HG03457 (cell line): ENCODE results near the gene SLC45A1.

Experiments used
- ATAC-seq: cut with Tn5 transposase; IDR thresholded peaks from one replicate; pipeline ENCODE4 v1.9.1; 2021; ENCODE audit warnings: moderate number of reproducible peaks; ENCODE audit not compliant: unreplicated experiment

SLC45A1 gene

DNA sequence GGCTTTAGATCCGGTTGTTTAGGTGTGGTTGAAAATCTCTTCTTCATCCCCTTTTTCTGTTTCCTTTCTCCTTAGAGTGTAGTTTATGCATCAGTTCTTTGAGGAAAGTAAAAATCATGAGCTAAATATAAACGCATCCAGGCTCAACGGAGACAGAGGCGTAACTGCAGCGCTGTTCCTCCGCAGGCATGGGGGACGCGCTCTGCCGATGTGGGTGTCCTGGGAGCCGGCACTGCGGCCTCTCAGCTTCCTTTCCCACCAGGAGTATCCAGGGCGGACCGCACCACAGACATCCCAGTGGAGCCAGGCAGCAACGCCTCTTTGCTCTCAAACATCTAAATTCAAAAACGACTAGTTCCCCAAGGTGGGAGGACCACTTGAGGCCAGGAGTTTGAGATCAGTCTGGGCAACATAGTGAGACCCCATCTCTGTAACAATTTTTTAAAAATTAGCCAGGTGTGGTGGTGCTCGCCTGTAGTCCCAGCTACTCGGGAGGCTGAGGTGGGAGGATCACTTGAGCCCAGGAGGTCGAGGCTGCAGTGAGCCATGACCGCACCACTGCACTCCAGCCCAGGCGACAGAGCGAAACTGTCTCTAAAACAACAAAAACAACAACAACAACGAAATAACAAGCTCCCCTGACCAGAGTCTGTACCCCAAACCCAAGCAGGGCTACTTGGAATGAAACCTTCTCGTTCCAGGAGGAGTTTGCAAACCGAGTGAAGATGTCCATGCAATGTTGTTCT is 16.4 kb downstream of the SLC45A1 start:
- ATAC-seq = no peak

DNA sequence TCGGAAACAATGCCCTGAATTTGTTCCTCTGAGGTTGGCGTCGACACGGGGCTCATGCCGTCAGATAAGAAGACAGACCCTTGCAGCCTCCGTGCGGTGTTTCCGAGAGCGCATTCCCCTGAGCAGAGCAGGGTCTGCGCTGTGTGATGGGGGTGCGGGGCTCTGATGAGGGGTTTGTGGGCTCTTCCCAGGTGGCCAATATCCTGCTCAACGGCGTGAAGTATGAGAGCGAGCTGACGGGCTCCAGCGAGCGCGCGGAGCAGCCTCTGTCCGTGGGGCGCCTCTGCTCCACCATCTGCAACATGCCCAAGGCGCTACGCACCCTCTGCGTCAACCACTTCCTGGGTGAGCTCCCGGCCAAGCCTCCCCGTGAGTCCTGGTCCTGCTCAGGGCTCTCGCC is 17.3 kb downstream of the SLC45A1 start:
- no peak for ATAC-seq

DNA sequence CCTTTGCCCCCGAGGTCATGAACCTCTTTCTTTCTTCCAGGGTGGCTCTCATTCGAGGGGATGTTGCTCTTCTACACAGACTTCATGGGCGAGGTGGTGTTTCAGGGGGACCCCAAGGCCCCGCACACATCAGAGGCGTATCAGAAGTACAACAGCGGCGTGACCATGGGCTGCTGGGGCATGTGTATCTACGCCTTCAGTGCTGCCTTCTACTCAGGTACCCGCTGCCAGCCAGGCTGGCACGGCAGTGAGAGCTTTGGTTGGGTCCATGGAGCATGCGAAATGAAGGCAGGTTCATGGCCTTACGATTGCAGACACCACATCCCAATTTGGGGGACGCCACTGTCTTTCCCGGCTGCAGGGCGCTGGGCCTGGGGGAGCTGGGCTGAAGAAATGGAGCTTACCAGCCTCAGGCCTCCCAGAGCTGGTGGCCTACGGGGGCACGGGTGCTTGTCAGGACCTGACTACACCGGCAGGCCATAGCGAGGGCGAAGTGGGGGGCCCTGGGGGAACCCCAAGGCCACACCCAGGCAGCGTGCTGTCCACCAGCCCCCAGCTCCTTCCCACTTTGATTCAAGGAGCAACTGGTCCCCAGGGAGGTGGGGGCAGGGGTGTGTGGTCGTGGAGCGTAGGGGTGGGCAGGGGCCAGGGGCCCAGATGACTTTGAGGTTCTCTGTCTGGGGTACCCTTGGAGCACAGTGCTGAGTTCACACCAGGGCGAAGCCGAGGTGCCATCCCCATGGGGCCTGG is 20.0 kb downstream of the SLC45A1 start:
- ATAC-seq = no peak

DNA sequence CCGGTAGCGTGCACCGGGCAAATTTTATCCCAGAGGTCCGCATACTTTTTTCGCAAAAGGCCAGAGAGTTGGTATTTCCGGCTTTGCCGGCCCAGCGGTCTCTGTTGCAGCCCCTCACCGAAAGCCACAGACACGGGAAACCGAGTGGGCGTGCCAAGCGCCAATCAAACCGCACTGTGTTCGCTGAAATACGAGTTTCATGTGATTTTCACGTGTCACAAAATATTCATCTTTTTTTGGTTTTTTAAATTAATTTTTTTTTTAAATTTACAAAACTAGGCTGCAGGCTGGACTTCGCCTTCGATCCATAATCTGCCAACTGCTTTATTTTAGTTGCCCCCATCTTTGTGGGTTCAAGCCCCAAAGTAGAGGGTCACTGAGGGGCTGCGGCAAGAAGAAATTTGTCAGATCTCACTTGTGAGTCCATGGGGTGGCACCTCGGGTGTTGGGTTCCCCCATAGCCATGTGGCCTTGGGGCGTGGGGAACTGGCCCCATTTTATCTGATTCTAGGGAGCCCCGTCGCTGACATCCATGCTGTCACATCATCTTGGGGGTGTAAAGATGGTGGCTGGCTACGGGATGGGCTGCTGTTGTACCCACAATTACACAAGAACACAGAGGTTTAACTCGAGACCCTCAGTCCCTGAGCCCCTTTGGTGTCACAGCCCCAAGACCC is 20.8 kb downstream of the SLC45A1 start:
- no peak for ATAC-seq

DNA sequence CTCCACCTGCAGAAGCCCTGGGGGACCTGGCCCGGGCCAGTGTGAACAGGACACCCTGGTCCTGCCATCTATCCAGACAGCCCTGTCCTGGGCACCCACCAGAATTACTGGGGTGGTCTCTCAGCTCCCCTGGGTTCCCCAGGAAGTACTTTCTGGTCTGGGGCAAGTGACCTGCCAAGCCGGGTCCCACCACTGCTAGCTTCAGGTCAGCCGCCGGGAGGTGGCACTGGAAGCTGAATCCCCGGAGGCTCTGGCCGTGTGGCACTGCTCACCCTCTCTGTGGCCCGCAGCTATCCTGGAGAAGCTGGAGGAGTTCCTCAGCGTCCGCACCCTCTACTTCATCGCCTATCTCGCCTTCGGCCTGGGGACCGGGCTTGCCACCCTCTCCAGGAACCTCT is 21.3 kb downstream of the SLC45A1 start:
- no peak for ATAC-seq

DNA sequence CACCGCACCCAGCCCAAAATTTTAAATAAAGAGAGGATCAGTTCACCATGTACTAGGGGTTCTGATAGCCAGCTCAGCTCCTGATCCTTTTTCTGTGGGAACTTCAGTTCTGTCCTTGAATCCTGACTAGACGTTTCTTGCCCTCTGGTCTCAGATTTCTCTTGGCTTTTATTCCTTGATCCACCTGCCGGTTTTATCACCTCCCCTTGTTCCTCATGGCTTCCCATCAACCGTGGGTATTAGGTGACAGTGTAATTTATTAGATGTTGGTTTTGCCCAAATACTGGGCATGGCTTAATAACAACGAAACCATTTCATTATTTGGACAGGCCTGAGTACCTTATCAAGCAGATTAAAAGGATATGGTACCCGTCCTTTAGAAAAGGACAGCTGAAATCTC is 22.5 kb downstream of the SLC45A1 start:
- no peak for ATAC-seq

DNA sequence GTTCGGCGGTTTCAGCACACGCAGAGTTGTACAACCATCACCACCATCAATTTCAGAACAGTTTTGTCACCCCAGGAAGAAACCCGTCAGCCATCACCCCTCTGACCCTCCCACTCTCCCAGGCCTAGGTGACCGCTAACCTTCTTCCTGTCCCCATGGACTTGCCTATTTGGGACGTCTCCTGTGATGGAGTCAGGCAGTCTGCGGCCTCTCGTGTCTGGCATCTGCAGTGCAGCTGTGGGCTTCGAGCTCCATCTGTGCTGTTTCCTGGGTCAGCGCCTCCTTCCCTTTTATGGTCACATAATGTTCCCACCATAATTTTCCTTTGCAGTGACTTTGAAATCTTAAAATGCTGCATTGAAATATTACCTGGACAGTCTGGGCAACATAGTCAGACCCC is 24.4 kb downstream of the SLC45A1 start:
- ATAC-seq = no peak

DNA sequence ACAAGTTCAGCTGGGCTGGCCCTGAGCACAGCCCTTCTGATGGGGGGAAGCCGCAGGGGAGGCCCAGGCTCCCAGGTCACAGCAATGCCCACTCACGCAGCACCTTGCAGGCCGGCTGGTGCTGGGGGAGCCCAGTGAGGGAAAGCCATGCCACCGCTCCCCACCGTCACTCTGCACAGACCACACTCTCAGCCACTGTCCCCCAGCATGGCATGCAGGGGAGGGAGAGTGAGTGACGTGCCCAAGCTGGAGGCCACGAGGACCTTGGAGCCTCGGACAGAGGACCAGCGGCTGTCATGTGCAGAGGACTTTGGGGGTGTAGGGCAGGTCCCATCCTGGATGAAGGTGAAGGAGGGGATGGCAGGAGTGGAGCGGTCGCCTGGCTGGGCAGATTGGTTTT is 25.1 kb downstream of the SLC45A1 start:
- no peak for ATAC-seq

DNA sequence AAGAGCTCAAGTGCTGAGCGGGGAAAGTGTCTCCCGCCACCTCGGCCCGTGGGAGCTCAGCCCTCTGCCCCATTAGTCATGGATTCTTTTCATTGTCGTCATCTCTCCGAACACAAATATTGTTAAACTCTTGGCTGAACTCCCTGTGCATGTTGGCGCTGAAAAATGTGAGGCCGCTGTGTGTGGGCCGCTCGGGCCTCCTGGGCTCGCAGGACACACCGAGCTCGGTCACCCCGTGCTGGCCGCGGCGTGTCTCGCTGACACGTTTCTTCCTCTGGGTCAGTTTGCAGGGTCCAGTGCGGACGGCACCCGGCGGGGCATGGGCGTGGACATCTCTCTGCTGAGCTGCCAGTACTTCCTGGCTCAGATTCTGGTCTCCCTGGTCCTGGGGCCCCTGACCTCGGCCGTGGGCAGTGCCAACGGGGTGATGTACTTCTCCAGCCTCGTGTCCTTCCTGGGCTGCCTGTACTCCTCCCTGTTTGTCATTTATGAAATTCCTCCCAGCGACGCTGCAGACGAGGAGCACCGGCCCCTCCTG is 25.6 kb downstream of the SLC45A1 start:
- ATAC-seq = no peak

DNA sequence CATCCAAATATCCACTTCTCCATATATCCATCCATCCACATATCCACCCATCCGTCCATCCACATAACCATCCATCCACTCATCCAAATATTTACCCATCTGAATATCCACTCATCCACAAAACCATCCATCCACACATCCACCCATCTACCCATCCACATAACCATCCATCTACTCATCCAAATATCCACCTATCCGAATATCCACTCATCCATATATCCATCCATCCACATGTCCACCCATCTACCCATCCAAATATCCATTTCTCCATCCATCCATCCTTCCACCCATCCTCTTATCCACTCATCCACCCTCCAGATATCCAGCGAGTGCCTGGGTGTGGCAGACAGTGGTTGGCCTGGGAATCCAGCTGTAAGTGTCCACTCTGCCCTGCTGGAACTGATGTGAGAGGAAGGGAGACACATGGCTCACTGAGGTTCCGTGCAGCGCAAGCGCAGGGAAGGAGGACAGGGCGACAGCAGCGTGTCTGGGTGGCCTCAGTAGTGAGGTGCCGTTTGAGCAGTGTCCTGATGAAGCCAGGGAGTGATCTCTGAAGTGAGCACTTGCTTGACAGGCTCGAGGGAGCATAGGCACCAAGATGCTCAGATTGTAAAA is 27.1 kb downstream of the SLC45A1 start:
- no peak for ATAC-seq

DNA sequence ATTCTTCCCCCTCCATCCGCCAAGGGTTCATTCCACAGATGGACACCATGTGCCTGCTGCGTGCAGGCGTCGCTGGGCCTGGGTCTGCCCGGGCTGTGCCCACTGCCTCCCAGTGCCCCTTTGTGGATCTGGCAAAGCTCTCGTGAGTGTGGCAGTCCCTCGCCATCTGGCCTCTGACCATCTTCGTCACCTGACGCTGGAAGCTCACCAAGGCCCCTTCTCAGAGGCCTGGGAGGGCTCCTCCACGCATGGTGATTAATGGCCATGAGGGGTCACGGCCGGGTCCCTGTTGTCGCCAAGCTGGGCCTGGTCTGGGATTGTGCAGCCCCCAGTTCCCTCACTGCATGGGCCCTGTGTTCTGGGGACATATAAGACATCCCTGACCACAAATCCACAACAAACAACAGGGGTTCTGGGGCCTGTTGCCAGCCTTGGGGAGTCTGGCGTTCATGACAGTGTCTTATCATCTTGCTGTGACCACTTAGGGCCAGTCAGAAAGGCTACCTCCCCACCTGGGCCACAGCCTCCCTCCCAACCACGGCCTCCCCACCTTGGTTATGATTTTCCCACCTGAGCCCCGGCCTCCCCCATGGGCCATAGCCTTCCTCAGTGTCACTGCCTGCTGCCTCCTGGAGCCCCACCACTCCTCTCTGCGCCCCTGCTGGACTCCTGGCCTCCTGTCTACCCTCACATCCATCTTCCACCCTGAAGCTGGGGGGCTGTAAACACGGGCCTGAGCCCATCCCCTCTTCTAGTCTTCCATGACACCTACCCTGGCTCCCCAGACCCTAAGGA is 27.9 kb downstream of the SLC45A1 start:
- ATAC-seq = no peak

DNA sequence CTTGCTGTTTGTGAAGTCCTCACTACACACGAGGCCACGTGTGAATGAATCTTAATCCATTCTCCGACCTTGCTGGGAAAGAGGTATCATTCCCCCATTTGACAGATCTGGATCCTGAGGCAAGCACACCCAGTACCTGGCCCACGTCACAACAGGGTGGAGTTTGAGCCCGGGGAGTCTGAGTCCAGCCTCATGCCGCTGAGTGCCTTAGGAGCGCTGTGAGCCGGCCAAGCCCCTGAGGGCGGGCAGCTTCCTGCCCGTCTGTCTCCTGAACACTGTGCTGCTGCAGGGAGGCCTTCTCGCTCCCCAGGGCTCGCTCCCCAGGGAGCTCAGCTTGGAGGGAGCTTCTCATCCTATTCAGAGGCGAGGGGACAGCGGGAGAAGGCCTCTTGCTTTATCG is 29.7 kb downstream of the SLC45A1 start:
- ATAC-seq = no peak

DNA sequence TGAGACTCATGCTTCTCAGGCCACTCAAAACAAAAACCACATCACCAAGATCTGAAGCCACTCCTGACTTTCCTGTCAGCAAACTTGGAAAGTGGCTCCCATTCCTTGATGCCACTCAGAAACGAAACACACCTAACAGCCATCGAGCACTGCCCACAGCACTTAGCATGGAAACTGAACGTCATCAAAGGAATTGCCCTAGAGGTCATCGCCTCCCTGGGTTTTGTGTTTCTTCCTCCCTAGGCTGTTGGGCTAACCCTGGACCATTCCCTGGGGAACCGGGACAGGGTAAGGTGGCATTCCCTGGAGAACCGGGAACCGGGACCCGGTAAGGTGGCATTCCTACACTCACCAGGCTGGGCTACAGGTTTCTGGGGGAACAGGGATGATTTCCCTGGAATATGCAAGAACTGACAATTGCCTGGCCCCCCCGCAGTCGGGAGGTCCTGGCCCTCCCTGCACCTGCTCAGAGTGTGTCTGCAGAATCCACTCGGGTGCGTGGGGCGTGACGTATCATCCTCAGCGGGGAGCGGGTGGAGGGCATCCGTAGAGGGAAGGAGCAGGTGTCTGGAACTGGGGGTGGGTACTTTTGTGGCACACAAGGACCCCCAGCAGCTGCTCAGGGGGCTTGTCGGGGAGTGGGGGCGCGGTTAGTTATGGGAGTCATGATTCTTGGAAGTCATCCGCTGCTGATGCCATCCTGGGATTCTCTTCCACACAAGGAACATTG is 30.3 kb downstream of the SLC45A1 start:
- ATAC-seq = no peak

DNA sequence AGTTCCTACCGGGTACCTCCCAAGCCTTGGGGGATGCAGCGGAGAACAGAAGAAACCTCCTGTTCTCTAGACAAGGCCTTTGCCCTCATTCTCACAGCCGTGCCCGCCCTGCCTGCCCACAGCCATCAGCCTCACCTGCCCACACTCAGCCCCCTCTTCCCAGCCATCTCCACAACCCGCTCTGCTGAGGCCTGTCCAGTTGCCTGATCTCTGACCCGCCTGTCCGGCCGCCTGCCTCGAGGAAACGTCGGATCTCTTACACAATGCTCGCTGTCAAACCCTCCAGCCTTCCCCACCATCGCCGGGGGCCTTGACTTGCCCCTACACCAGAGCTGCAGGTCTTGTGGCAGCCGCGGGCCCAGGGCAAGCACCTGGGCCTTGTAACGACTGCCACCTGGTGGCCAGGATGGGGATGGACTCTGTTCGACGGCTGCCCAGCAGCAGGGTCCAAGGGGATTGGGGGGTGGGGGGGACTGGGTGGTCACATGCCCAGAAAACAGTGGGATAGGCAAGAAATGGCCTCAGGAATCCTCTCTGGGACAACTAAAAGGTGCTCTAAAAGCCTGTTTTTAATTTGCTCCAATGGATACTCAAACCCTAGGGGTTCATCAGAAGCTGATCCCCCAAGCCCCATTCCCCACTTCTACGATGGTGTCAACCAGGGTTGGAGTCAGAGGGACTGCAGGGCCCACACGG is 31.0 kb downstream of the SLC45A1 start:
- no peak for ATAC-seq

DNA sequence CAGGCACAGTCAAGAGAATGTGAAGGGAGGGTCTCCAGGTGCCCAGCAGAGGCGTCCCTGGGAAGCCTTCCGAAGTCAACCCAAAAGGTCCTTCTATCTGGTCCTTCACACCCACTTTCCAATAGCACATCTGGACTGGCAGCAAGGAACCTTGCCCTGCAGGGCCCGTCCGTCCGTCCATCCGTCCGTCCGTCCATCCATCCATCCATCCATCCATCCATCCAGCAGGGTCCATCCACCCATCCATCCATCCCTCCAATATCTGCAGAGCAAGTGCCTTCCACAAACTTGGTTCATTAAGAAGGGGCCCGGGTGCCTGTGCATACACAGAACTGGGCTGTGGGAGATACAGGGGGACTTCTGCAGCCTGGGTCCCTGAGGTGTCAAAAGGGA is 31.6 kb downstream of the SLC45A1 start:
- no peak for ATAC-seq

DNA sequence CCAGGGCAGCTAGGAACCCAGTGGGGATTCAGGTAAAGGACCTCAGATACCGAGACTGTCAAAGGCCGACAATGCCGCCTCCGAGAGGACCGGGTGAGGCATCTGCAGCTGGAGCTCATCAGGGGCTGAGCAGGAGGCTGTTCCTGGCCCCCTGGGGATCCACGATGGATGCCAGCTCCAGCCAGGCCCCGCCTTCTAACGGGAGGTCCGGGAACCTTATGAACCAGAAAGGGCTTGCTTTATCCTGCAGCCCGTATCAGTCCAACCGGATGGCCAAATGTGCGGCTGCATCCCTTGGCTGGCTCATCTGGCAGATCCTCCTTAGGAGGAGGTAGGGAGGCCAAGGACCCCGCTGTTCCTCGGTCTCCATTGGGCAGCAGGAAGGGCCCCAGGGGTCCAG is 32.0 kb downstream of the SLC45A1 start:
- no peak for ATAC-seq

DNA sequence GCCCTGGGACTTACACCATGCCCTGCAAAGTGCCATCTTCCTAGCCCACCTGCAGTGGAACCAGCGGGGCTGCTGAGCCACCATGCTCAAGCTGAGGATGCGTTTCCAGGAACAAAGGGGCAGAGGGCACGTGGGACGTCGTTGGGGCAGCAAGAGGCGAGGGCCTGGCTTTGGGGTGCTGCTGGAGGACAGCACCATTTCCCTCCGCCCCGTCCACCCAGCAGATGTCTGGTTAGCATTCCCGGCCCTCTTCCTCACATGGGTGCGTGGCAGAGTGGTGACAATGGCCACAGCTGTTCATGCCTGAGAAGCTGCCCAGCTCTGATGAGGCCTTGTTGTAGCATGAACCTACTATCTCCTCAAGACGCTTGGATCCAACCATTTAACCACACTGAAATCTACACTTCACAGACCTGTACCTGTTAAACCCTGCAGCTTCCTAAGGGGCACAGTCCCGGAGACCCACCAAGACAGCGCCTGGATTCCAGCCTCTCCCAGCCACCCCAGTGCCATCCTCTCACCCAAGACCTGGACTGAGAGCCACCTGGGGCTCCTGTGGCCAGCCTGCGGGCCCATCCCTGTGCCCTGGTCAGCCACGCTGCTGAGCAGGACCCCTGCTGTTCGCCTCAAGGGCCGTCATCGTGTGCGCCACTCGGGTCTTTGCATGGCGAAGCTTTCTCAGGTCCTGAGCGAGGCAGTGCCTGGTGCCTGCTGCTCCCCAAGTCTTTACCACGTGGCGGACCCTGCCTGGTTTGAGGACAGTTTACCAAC is 33.2 kb downstream of the SLC45A1 start:
- ATAC-seq = no peak

DNA sequence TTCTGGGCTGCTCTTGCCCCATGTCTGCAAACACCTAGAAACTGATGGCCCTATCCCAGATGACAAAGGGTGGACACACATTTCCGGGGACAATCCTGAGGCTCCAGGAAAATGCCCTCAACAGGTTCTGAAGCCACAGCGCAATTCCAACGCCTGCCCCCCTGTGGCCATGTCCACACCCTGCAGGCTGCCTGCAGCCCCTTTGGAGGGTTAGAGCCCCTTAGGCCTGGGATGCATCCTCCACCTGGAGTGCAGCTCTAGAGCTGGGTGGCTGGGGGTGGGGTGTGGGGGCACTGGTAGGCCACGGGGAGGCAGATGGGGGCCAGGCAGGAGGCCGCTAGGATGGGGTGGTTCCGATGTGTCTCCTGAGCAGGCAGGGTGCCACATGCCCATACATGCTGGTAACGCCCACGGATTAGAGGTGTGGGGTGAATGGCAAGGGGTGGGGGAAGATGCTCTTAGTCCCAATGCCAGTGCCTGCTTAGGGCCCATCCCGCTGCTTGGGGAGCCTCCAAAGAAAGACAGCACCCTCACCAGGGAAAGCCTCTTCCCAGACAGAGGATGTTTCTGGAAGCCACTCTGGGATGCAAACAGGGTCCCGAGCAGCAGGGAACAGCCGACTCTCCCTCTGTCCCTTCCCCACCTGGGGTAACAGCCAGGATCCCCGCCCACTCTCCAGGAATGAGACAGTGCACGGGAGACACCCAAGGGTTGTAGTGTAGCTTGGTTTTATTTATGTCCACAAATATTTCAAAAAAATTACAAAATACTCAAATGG is 34.0 kb downstream of the SLC45A1 start:
- ATAC-seq = no peak
